ENCODE measurements around the gene NTRK3.

DNA sequence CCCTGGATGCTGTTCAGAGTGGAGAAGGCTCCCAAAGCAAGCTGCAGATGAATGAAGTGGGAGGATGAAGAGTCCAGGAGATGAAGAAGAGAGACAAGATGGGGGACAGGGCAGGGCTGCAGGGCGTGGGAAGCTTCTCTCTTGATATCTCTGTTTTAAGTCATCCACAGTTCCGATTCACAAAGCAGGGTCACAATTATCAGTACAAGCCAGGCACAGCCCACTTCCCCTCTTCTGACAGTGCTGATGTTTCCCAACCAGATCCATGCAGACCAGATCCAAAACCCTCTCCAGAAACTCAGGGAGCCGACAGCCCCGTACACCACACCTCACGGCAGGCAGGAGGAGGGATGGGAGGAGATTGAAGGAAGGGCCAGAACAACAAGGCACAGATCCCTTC is 31.1 kb downstream of the NTRK3 start:
- TF ChIP-seq GABPA (IDR thresholded peaks at IDR 0.05; ENCODE audit: low read depth, low read length) (no peak), GABPA (CRISPR knock-in tag; IDR thresholded peaks at IDR 0.05; ENCODE audit: low read depth) (no peak), CHD2 (IDR thresholded peaks at IDR 0.05; ENCODE audit: low read depth, low read length) (no peak), ZNF780A (CRISPR knock-in tag; IDR thresholded peaks at IDR 0.05) (no peak), CBFB (CRISPR knock-in tag; IDR thresholded peaks at IDR 0.05) (no peak), TBP (CRISPR knock-in tag; IDR thresholded peaks at IDR 0.05) (no peak), JUND (CRISPR knock-in tag; IDR thresholded peaks at IDR 0.05) (no peak), ERF (CRISPR knock-in tag; IDR thresholded peaks at IDR 0.05) (no peak), HDAC1 (CRISPR knock-in tag; IDR thresholded peaks at IDR 0.05) (no peak), STAT5B (CRISPR knock-in tag; IDR thresholded peaks at IDR 0.05) (no peak)
- TF ChIP-seq, protein P1, sequence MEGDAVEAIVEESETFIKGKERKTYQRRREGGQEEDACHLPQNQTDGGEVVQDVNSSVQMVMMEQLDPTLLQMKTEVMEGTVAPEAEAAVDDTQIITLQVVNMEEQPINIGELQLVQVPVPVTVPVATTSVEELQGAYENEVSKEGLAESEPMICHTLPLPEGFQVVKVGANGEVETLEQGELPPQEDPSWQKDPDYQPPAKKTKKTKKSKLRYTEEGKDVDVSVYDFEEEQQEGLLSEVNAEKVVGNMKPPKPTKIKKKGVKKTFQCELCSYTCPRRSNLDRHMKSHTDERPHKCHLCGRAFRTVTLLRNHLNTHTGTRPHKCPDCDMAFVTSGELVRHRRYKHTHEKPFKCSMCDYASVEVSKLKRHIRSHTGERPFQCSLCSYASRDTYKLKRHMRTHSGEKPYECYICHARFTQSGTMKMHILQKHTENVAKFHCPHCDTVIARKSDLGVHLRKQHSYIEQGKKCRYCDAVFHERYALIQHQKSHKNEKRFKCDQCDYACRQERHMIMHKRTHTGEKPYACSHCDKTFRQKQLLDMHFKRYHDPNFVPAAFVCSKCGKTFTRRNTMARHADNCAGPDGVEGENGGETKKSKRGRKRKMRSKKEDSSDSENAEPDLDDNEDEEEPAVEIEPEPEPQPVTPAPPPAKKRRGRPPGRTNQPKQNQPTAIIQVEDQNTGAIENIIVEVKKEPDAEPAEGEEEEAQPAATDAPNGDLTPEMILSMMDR (CRISPR knock-in tag; IDR thresholded peaks at IDR 0.05) = no peak
